ENCODE data around the gene UBAC2. TPM values are rescaled to one million over a fixed set of nuclear protein-coding genes. Genes with fewer than 3 reads are reported as not detected.

UBAC2 gene
- total and polyA plus RNA-seq, 2 of the 8 experiments (the other 6 are each of a cell fraction or from before 2014, with no cell fraction given): 75.9 to 76.9 TPM

DNA sequence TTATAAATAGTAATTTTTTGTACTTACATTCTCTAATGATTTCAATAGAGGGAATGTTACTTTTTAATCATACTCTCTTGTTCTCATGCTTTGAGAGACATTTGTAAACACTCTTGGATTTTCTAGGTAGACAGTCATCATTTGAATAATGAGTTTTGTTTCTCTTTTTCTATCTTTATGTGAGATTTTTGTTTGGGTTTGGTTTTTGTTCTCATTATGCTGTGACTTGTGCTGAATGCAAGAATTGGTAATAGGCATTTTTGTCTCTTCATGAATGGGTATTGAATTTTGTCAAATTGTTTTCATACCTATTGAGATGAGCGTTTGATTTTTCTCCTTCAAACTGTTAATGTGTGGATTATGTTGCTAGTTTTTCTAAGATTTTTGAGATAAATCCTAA is 163.3 kb downstream of the UBAC2 start:
- Histone ChIP-seq H2AFZ (ENCODE audit: low read length) (no peak overlapping the region), H3K4ac (replicated peaks; ENCODE audit: insufficient read length, low read depth, low read length) (no peak overlapping the region), H3K56ac (replicated peaks; ENCODE audit: insufficient read length, low read depth, low read length) (no peak overlapping the region), H3K14ac (ENCODE audit: insufficient read length) (no peak overlapping the region), H2BK15ac (ENCODE audit: low read length) (no peak overlapping the region), H4K5ac (ENCODE audit: insufficient read length, low read depth, low read length) (no peak overlapping the region), H3K23ac (ENCODE audit: insufficient read length) (no peak overlapping the region), H3K23me2 (ENCODE audit: low read depth, low read length) (no peaks in the 10 kb centered on the region), H4K20me1 (replicated peaks in 1 of 2; ENCODE audit: control insufficient read depth in 1 of 2, insufficient read depth in 2 of 2, low read length in 2 of 2) (peaks cover 0 to 8% of the 10 kb centered on the region in 2 experiments), H3K79me1 (ENCODE audit: low read depth, low read length) (no peaks in the 10 kb centered on the region), H3K18ac (ENCODE audit: extremely low read depth, low read length) (no peak overlapping the region), H2BK20ac (ENCODE audit: low read length) (no peak overlapping the region), H3K4me2 (ENCODE audit: insufficient read depth in 1 of 2, low read depth in 2 of 2, low read length in 2 of 2) (no peak overlapping the region), H3K36me3 (ENCODE audit: control insufficient read depth in 2 of 4, insufficient read depth in 4 of 4, low read length in 3 of 4) (no peaks in the 10 kb centered on the region; a peak in 2 of 8 replicates), H2BK120ac (replicated peaks; ENCODE audit: low read depth, low read length) (no peak overlapping the region), H3K27ac (ENCODE audit: low read depth, low read length) (no peak overlapping the region), H3K9me3 (ENCODE audit: insufficient read depth in 2 of 2, low read depth in 1 of 2, low read length in 1 of 2) (no peaks in the 10 kb centered on the region), H3K27me3 (replicated peaks in 1 of 4; ENCODE audit: control insufficient read depth in 3 of 4, extremely low read depth in 1 of 4, insufficient read depth in 3 of 4, low read length in 3 of 4) (no peaks in the 10 kb centered on the region), H2AK5ac (ENCODE audit: low read depth, low read length) (no peak overlapping the region), H4K91ac (replicated peaks; ENCODE audit: insufficient read length, low read length) (no peak overlapping the region), H3K9ac (replicated peaks in 1 of 4; ENCODE audit: extremely low read depth in 1 of 4, low read depth in 3 of 4, low read length in 3 of 4) (no peak overlapping the region), H2BK12ac (ENCODE audit: low read depth, low read length) (no peak overlapping the region), H4K8ac (ENCODE audit: extremely low read depth, insufficient read depth, low read length) (no peak overlapping the region), H3K4me3 (ENCODE audit: extremely low read depth in 1 of 4, insufficient read depth in 2 of 4, low read depth in 3 of 4, low read length in 4 of 4) (no peak overlapping the region), H3K79me2 (ENCODE audit: control insufficient read depth in 1 of 2, insufficient read depth in 2 of 2, low read length in 2 of 2) (no peaks in the 10 kb centered on the region), H3K4me1 (replicated peaks in 1 of 4; ENCODE audit: control insufficient read depth in 3 of 4, insufficient read depth in 4 of 4, low read length in 3 of 4) (peaks cover 0 to 7% (median 4%) of the 10 kb centered on the region in 4 experiments; a peak in 4 of 7 replicates), H2BK5ac (ENCODE audit: low read depth, low read length) (no peak overlapping the region)
- CTCF ChIA-PET (ENCODE audit: partially characterized antibody): no interaction called here
- POLR2A ChIA-PET (ENCODE audit: partially characterized antibody): no interaction called here
- DNase-seq (ENCODE audit: low read depth in 1 of 2, low spot score in 2 of 2) (no peak), FAIRE-seq (no peak)
- 86% methylated on average over 1 of the region's 1 CpG; no CpG with 5 or more reads in 1 of the 2 experiments for WGBS, 2 experiments (ENCODE audit: extremely low coverage in 1 of 2, insufficient coverage in 1 of 2, insufficient read length in 1 of 2, insufficient replicate concordance in 2 of 2, low coverage in 1 of 2, low lambda C conversion rate in 2 of 2, missing lambda C conversion rate in 1 of 2)
- TF ChIP-seq SIX5 (IDR thresholded peaks at IDR 0.05; ENCODE audit: low read depth, low read length): no peak
- TF ChIP-seq CBX5 (IDR thresholded peaks at IDR 0.05; ENCODE audit: low read depth, low read length): no peak
- TF ChIP-seq KDM4A (IDR thresholded peaks at IDR 0.05; ENCODE audit: low read depth, low read length, severe bottlenecking): no peak
- TF ChIP-seq EGR1 (IDR thresholded peaks at IDR 0.05; ENCODE audit: borderline replicate concordance, low read depth, low read length): no peak
- no peak for TF ChIP-seq SIN3A (conservative IDR thresholded peaks at IDR 0.05 in 1 of 2, IDR thresholded peaks at IDR 0.05 in 1 of 2; ENCODE audit: low read depth in 1 of 2, low read length in 2 of 2)
- TF ChIP-seq NRF1 (IDR thresholded peaks at IDR 0.05; ENCODE audit: low read depth, low read length): no peak
- TF ChIP-seq BACH1 (IDR thresholded peaks at IDR 0.05; ENCODE audit: low read length): no peak
- TF ChIP-seq, protein P1, sequence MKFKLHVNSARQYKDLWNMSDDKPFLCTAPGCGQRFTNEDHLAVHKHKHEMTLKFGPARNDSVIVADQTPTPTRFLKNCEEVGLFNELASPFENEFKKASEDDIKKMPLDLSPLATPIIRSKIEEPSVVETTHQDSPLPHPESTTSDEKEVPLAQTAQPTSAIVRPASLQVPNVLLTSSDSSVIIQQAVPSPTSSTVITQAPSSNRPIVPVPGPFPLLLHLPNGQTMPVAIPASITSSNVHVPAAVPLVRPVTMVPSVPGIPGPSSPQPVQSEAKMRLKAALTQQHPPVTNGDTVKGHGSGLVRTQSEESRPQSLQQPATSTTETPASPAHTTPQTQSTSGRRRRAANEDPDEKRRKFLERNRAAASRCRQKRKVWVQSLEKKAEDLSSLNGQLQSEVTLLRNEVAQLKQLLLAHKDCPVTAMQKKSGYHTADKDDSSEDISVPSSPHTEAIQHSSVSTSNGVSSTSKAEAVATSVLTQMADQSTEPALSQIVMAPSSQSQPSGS (IDR thresholded peaks at IDR 0.05; ENCODE audit: low read length): no peak
- TF ChIP-seq NANOG (IDR thresholded peaks at IDR 0.05; ENCODE audit: insufficient read depth, low read depth, low read length, poor library complexity, severe bottlenecking): no peak
- TF ChIP-seq, protein P2, sequence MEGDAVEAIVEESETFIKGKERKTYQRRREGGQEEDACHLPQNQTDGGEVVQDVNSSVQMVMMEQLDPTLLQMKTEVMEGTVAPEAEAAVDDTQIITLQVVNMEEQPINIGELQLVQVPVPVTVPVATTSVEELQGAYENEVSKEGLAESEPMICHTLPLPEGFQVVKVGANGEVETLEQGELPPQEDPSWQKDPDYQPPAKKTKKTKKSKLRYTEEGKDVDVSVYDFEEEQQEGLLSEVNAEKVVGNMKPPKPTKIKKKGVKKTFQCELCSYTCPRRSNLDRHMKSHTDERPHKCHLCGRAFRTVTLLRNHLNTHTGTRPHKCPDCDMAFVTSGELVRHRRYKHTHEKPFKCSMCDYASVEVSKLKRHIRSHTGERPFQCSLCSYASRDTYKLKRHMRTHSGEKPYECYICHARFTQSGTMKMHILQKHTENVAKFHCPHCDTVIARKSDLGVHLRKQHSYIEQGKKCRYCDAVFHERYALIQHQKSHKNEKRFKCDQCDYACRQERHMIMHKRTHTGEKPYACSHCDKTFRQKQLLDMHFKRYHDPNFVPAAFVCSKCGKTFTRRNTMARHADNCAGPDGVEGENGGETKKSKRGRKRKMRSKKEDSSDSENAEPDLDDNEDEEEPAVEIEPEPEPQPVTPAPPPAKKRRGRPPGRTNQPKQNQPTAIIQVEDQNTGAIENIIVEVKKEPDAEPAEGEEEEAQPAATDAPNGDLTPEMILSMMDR (IDR thresholded peaks at IDR 0.05; ENCODE audit: control extremely low read depth in 1 of 3, insufficient read depth in 1 of 3, low read depth in 1 of 3, low read length in 3 of 3): no peak
